ENCODE results near the gene LYZL2.
A peak's percentile ranks its signal among the peaks of the same experiment; 100 is the strongest.
"Not testable (repeated sequence)": the region's sequence is repeated elsewhere in the genome, so short reads cannot be mapped to it uniquely, and the experiment has no call there.

LYZL2 gene

DNA sequence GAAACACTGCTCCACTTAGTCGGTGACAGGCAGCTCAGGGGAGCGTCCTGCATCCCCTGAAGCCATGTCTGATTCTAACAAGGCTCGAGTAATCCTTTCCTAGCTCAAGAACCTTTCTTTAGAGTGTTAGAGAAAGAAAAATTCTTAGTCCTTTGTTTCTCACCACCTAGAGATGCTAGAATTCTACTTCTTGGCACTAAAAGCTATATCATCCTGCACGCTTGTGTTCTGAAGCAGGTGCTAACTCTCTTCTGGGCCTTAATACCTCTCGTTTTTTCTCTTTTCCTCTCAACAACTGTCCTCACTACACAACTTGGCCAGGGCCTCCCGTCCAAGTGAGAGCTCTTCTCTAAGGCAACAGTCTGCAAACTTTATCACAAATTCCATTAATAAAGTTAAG lies at the start of gene LYZL2:
Gene LYZL2 (minus strand): TSS at position 101 of the 400 bp plus-strand sequence. CDS start 2,838 bp downstream, outside the sequence.
- DNase-seq: no peak

GRCh38 chr10:30677616-30678015 lies 48.1 kb upstream of the LYZL2 start:
- DNase-seq: not testable (repeated sequence)

- not testable (repeated sequence) for DNase-seq
Observed at GRCh38 chr10:30677146-30677545, 47.6 kb upstream of the LYZL2 start.

DNA sequence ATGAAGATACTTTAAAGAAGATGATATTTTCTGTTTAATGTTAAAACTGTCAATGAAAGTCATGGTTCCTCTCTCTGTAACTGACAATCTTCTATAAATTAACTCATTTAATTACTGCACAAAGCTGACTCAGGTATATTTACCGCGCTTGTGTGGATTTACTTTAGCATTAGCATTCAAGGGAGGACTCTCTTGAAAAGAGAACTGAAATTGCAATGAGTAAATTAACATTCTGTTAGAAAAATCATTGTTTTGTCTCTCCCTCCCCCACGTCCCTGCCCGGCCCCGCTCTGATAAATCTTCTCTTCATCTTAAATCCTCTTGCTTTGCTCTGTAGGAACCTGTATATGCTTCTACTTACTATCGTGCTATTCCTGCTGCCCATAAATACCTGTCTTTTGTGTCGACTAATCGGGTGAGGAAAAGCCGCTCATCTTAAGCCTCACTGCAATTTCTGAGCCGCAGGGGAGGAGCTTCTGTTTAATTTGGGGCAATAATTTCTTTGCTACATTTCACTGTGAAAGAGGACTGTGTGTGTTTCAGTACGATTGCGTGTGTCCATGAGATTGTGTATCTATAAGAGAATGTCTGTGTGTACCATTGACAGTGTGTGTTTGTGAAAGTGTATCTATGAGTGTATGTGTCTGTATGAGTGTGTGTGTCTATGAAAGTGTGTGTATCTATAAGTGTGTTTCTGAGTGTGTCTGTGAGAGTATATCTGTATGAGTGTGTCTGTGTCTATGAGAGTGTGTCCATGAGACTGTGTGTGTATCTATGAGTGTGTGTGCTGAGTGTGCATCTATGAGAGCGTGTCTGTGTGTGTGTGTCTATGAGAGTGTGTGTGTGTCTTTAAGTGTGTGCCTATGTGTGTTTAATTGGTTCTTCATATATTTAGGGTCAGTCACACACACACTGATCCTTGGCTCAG lies 46.5 kb upstream of the LYZL2 start:
- no peak for DNase-seq

DNA sequence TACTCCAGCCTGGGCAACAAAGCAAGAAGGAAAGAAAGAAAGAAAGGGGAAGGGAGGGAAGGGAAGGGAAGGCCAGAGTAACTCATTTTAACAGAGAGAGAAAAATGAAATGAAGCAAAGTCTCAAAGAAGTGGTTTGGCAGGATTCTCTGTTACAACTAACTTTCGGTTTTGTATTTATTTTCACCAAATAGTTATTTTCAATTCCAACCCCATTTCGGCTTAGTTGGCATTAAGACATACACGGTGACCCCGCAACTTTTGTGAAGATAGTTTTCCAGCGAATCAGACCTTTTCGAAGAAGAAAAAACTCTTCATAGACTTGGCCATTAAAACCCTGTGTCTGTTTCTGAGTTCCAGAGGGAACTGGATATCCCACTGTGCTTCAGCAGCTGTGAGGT lies 45.2 kb upstream of the LYZL2 start:
- no peak for DNase-seq

DNA sequence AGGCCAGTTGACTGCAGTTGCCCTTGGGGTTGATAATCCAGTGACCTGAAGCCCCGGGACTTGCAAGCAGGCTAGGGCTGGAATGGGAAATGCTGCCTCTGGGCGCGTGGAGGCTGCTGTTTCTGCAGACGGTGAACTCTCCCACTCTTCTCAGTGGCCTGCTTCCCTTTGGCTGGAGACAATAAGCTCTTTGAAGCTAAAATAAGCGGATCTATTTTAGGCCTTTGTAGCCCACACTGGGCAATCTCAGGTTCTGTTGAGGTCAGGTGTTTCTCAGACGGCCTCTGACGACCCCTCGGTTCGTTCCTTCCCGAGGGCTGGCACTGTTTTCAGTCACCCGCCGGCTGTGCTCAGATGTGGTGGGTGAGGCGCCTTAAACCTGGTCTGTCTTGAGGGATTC lies 43.7 kb upstream of the LYZL2 start:
- not testable (repeated sequence) for DNase-seq

- not testable (repeated sequence) for DNase-seq
Observed at GRCh38 chr10:30672338-30672737, 42.8 kb upstream of the LYZL2 start.

GRCh38 chr10:30671026-30671616 lies 41.6 kb upstream of the LYZL2 start:
- DNase-seq: peak; percentile 92

DNA sequence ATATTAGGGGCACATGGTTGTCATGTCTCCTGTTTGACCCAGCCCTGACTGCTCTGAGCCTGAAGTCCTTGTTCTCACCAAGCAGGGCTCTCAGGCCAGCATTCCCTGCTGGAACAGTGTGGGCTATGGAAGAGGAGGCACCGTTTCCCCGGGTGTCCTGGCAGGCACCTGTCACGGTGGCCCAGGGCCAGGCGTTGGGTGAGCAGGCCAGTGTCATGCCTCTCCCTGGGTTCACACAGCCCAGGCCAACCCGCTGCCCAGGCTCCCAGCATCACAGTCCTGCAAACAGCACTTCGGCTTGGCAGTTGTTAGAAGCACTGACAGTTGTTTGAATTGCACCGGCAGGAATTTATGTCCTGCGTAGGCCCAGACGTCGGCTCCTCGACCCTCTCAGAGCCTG lies 38.4 kb upstream of the LYZL2 start:
- not testable (repeated sequence) for DNase-seq

- DNase-seq: not testable (repeated sequence)
Observed at GRCh38 chr10:30663403-30663802, 33.9 kb upstream of the LYZL2 start.

- DNase-seq: no peak
Observed at GRCh38 chr10:30662814-30663213, 33.3 kb upstream of the LYZL2 start.

DNA sequence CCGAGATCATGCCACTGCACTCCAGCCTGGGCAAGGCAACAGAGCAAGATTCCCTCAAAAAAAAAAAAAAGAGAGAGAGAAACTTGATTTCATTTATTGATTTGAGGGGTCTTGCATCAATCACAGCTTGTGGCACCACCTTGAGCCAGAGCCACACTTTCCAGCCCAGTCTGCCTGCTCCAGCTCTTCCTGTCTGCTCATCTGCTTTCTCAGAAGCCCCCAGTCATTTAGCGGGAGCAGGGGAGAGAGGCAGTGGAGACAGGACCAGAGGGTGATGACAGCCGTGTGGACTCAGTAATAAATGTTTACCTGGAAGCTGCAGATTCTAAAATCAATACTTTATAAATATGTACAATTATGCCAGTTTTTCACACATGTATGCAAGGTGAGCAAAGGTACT lies 30.8 kb upstream of the LYZL2 start:
- DNase-seq: not testable (repeated sequence)

DNA sequence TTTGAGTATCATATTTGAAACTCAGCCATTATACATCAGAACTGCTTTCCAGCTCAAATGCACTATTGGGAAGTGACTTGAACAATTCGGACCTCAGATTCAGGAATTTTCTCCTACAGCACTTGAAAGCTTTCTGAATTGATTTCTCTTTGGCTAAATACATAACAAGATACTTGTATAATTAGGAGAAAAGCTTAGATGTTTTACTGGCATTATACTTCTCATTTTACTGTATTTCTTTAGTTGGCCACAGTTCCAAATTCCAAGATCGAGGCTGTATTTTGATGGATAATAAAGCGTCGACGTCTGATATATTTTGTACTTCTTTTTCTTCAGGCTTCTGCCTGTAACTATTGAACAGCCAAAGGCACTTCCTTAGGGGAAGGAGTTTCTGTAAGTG lies 26.7 kb upstream of the LYZL2 start:
- no peak for DNase-seq

- peak; percentile 56 for DNase-seq
Observed at GRCh38 chr10:30655001-30655400, 25.4 kb upstream of the LYZL2 start.

GRCh38 chr10:30651470-30652397 lies 22.2 kb upstream of the LYZL2 start:
- DNase-seq: not testable (repeated sequence)

DNA sequence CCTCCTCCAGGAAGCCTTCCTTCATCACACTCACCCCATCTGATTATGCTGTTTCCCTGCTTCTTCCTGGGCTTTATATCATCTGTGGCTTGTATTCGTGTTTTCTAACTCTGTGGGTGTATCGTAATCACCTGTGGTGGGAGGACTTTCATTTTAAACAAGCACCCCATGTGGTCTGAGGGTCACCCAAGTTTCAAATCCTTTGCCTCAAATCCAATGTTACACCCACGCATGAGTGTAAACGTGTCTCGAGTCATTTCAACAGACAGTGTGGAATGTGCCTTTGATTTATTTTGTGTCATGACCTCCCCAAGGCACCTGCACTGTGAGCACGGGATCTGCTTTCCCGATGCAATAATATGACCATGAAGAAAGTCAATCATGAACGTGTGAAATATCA lies 17.5 kb upstream of the LYZL2 start:
- DNase-seq: no peak

DNA sequence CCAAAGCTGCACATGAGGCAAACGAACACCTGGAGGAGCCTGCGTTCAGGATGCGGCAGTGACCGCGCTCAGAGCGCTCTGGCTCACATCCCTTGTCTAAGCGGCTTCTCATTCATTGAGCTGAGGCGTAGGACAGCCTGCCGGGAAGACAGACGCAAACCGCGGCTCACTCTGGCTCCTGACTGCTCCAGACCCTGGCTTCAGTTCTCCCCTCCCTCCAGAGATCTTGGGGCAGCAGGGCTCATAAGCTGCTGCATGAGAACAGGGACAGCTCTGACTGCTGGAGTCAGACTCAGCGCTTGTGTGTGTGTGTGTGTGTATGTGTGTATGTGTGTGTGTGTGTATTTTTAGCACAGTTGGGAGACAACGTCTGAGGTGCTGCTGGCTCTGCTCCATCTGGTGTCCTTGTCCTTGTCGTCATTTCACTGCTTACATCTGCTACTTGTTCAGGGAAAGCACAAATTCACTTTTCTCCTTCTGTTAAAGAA lies 15.8 kb upstream of the LYZL2 start:
- DNase-seq: peak; percentile 68

DNA sequence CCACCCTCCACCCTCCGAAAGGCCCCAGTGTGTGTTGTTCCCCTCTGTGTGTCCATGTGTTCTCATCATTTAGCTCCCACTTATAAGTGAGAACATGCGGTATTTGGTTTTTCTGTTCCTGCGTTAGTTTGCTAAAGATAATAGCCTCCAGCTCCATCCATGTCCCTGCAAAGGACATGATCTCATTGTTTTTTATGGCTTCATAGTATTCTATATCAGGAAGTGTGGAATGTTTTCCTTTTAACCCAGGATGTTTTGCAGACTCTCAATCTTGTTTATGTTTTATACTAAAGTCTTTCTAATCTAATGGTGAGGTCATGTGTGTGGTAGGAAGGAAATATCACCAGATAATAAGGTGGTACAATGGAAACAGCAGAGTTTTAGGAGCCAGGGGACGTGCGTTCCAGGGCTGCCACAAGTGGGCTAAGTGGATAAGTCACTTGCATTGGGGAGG lies 14.9 kb upstream of the LYZL2 start:
- DNase-seq: not testable (repeated sequence)

DNA sequence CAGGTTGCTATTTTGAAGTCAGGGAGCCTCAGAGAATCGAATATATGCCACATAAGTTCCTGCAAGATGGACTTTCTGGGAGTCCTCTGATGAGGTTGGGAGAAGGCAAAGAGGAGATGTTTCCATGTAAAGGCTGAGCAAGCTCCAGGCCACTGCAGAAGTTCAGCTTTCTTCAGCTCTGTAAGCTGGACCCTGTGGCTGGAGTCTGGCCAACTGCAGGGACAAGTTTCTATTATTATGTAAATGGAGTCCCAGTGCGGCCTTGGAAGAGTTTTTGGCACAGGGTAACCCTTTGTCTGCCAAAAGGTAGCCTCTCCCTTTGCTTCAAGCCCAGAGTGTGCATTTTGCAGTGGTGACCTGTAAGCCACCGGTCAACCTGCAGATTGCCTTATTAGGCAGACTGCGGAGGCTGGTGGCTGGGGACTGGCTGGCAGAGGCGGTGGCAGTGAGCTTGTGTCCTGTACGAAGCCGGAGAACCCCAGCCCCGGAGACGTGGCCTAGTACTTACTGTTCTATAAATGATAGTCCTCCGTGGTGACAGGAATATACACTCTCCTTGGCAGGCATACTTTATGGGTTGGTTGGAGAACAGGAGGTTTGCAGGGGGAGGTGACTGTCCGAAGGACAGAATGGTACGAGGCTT lies 14.1 kb upstream of the LYZL2 start:
- DNase-seq: not testable (repeated sequence)

GRCh38 chr10:30642856-30643255 lies 13.3 kb upstream of the LYZL2 start:
- not testable (repeated sequence) for DNase-seq

DNA sequence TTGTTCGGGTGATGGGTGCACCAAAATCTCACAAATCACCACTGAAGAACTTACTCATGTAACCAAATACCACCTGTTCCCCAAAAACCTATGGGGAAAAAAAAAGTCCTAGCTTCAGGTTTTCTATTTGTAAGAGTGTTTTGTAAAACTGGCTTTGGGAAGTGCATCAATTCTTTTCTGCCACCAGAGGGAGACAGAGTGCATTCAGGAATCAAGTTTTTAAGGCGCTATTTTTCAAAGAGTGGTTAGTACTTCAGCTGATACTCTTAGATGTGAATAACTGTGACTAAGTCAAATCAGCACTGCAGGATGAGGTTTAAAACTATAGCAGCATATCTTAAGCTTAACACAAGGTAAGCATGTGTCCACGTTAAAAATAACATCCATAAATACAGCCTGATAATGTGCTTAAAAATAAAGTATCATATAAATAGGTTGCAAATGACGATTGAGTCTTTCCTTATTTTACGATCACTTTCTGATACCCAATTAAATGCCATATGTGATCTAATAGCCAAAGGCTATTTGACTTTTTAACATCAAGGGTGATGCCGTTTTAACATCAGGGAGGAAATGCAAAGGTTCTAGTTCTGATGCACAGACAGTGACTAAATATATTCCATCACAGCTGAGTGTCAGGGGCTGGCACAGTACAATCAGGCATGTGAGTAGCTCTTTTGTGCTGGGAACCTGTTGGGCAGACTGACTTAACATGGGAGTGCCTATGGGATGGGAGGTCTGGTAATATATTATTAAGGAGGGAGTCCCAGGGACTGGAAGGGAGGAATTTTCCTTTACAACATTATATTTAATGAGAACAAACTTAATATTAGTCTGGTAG lies 10.6 kb upstream of the LYZL2 start:
- peak; percentile 83 for DNase-seq
